Measurements from ENCODE around the gene NUP188. TPM values are rescaled to one million over a fixed set of nuclear protein-coding genes. Genes with fewer than 3 reads are reported as not detected.
A peak's percentile ranks its signal among the peaks of the same experiment; 100 is the strongest.

Gene NUP188
- total and polyA plus RNA-seq, 2 of the 13 experiments (the other 11 are each of a cell fraction or from before 2014, with no cell fraction given), result 28.0 to 38.5 TPM

- no peak for TF ChIP-seq ARID3A (IDR thresholded peaks at IDR 0.05; ENCODE audit: low read depth, low read length)
- no peak for TF ChIP-seq ZNF235 (CRISPR knock-in tag; IDR thresholded peaks at IDR 0.05; ENCODE audit: borderline replicate concordance)
- TF ChIP-seq GLMP (CRISPR knock-in tag; IDR thresholded peaks at IDR 0.05; ENCODE audit: borderline replicate concordance), result no peak
- no peak for TF ChIP-seq ZNF746 (CRISPR knock-in tag; IDR thresholded peaks at IDR 0.05)
- no peak for TF ChIP-seq CCAR2 (optimal IDR thresholded peaks at IDR 0.05; ENCODE audit: low read depth, low read length)
- no peak for TF ChIP-seq ATM (IDR thresholded peaks at IDR 0.05; ENCODE audit: borderline replicate concordance)
- TF ChIP-seq ZNF17 (CRISPR knock-in tag; IDR thresholded peaks at IDR 0.05), result no peak
- TF ChIP-seq RFXAP (CRISPR knock-in tag; IDR thresholded peaks at IDR 0.05; ENCODE audit: borderline replicate concordance), result no peak
- no peak for TF ChIP-seq ZSCAN20 (CRISPR knock-in tag; IDR thresholded peaks at IDR 0.05; ENCODE audit: borderline replicate concordance)
- TF ChIP-seq KDM1A (CRISPR knock-in tag; IDR thresholded peaks at IDR 0.05), result no peak
- TF ChIP-seq ZNF598 (CRISPR knock-in tag; IDR thresholded peaks at IDR 0.05; ENCODE audit: borderline replicate concordance), result peak; percentile 34; the same call in 1 of the 2 replicates
- 0 out of 2 replicates have a peak, but pooled peaks have one; percentile 28 for TF ChIP-seq ZBTB34 (CRISPR knock-in tag; IDR thresholded peaks at IDR 0.05)
- TF ChIP-seq PBX3 (CRISPR knock-in tag; IDR thresholded peaks at IDR 0.05; ENCODE audit: borderline replicate concordance), result no peak
- TF ChIP-seq MBD4 (IDR thresholded peaks at IDR 0.05; ENCODE audit: borderline replicate concordance, low read length), result no peak
- TF ChIP-seq LCORL (IDR thresholded peaks at IDR 0.05), result no peak
- no peak for TF ChIP-seq LCORL (CRISPR knock-in tag; IDR thresholded peaks at IDR 0.05)
- peak; percentile 34; the same call in 1 of the 2 replicates for TF ChIP-seq SP4 (CRISPR knock-in tag; IDR thresholded peaks at IDR 0.05)
- no peak for TF ChIP-seq SMAD1 (CRISPR knock-in tag; IDR thresholded peaks at IDR 0.05; ENCODE audit: borderline replicate concordance, low read depth)
- no peak for TF ChIP-seq ZNF670 (CRISPR knock-in tag; IDR thresholded peaks at IDR 0.05; ENCODE audit: borderline replicate concordance)
- no peak for TF ChIP-seq PRMT3 (CRISPR knock-in tag; IDR thresholded peaks at IDR 0.05; ENCODE audit: borderline replicate concordance, low read depth)
- TF ChIP-seq SETDB1 (CRISPR knock-in tag; IDR thresholded peaks at IDR 0.05; ENCODE audit: borderline replicate concordance), result no peak
- TF ChIP-seq ZUFSP (CRISPR knock-in tag; IDR thresholded peaks at IDR 0.05; ENCODE audit: borderline replicate concordance), result no peak
Measured at GRCh38 chr9:128913048-128913900, 34.2 kb upstream of the NUP188 start (continued).

Measured in HepG2 (cell line).